Activated CD8-positive, alpha-beta memory T cell treated with anti-CD3 and anti-CD28 coated beads, Interleukin-2, amount 50 U/mL, for 4 hours (primary cell): ENCODE measurements around the gene NUDT5.
"Not testable (repeated sequence)": the region's sequence is repeated elsewhere in the genome, so short reads cannot be mapped to it uniquely, and the experiment has no call there.

Source experiments
- DNase-seq: peaks from one replicate; pipeline ENCODE4 v3.0.0-alpha.2; 2020

Gene NUDT5

DNA sequence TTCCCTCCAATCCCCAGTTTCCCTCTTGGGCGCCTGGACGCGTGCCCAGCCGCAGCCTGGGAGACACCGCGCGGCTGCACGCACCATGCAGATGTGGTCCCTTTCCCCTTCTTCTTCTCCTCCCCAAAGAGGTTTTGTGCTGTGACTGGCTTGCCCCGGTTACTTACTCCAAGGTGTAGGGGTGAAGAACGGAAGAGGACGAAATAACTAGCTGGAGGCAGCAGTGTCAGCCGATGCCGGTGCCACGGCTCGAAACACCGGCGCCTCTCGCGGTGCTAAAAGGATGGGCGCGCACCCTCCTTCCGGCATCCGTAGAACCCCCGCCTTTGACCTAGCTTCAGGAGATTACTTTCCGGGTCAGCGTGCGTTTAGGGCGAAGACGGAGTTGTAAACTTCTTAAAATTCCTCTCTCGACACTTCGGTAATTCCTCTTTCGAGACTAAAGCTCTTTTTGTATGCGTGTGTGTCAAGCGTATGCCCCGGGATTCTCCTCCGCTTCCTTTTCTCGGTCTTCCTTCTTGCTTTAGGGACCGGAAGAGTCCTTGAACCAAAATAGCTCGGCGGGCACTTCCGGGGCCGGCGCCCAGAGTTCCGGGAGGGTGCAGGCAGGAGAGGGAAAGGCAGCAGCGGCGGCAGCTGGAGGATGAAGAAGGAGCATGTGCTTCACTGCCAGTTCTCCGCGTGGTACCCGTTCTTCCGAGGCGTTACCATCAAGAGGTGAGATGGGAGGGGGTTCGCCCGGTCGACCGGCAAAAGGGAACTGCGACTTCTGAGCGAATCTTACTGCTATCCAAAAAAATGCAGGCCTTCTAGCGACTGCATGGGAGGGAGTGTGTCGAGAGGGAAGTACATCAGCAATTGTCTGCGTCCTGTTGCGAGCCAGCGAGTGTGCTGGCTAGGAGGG, at the start of gene NUDT5, which contains the start of gene CDC123:
Gene NUDT5, minus strand, starts transcription at position 289 of the 904 bp plus-strand sequence. CDS start 9,600 bp downstream, outside the sequence.
Gene CDC123, plus strand, starts transcription at position 586 of the 904 bp plus-strand sequence. Its CDS starts 58 bp downstream, at position 644.
- DNase-seq, result peak; percentile 77

DNA sequence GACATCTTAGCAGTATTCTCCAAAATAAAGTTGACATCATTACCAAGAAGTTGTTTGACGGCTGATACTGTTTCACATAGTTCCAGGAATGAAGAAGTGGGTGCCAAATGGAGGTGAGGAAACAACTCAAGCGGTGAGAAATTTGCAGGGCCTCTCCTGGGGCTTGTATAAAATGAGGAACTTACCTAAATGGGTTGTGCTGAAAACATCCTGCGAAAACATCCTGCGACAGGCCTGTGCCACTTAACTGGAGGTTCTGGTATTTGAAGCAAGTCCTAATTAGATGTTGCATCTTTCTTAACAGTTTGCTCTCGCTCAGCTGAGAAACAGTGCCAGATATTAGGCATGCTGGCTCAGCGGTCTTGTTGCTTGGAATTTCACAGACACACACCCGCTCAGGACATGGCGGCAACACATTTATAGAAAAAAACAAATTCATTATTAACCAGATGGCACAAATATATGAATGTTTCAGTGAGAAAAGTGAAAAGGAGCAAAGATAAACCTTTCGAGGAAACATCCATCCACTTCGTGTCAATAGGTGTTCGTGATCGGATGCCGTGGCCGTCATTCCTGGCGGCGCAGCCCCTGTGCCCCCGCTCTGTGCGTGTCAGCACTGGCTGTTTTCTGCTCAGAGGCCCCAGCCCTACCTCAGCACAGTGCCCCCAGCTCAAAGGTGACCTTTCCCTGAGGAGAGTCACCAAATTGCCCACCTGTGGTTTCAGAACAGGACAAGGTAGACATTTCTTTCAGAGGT, 48.4 kb upstream of the NUDT5 start:
- DNase-seq, result no peak

DNA sequence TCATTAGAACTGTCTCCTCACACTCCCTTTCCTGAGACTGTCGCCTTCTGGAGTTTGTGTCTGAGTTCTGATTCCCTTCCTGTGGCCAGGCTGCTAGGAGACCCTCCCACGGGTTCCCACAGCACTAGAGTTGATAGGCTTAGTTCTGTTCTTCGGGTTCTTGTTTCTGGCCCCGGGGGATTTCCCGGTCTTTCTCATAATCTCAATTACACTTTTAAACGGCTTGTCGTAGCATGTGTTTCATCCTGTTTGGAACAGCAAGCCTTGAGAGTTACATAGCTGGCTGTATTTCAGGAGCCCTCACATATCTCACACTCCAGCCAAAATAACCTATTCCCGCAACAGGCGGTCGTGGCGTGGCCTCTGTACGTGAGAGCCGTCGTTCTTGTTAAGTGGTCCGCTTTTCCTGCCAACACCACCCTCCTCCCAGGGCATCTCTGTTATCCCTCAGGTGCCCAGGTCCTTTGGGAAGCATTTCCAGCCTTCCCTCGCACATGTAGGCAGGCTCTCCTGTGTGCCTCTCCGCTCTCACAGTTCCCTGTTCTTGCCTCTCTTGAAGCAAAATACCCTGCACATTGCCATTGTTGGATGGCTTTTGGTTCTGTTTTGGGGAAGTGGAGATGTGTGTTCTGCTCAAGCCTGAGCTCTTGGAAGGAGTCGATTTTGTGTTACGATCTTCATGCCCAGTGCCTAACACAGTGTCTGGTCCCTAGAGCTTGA, 46.3 kb upstream of the NUDT5 start:
- DNase-seq, result no peak

DNA sequence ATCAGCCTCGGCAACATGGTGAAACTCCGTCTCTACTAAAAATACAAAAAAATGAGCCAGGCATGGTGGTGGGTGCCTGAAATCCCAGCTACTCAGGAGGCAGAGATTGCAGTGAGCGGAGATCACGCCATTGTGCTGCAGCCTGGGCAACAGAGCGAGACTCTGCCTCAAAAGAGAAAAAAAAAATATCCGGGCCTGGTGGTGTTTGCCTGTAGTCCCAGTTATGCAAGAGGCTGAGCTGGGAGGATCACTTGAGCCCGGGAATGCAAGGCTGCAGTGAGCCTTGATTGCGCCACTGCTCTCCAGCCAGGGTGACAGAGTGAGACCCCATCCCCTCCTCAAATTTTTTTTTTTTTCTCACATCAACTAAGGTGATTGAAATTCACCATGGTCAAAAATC, 43.1 kb upstream of the NUDT5 start:
- DNase-seq, result no peak

DNA sequence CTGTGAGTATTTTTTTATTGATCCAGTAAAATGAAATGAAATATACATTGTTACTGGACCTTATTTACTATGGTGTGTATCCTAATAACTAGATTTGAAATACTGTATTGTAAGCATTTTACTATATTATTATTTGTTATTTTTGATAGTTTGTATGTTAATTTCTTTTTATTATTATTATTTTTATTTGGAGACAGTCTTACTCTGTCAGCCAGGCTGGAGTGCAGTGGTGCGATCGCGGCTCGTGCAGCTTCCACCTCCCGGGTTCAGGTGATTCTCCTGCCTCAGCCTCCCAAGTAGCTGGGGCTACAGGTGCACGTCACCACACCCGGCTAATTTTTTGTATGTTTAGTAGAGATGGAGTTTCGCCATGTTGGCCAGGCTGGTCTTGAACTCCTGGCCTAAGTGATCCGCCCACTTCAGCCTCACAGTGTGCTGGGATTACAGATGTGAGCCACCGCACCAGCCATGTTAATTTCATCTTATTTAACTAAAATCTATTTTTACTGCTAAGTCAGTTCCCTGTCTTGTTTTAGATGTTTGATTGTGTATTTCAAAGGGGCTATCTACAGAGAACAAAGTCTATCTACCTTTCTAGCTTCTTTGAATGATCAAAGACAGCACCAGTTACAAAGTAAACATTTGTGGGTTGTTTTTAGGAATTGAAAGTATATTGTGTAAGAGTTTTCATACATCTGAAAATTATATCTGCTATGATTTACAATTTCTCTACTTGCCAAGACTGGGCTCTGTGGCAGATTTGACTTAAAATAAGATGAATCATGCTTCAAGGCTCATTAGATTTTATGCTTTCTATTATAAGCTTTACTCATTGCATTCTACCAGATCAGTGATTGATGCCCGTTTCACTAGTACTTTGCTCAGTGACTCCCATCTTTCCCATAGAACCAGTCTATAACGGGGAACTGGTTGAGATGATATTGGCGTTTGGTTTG, 41.9 kb upstream of the NUDT5 start:
- DNase-seq, result no peak

DNA sequence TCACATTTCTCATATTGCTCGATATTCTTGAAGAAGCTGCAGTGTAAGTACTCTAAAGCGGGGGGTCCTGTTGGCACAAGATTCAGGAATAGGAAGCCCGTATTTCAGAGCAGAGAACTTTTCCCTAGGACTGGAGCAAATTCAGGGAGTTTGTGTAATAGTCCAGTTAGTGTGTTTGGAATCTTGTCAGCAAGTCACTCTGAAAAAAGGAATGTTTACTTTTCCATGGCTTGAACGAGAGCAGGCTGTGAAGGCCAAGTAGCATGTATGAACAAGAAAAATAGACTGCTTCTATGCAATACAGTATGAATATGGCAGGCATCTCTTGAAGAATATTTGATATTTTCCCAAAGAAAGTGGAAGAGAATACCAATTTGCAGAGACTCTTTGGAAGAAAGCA, 40.1 kb upstream of the NUDT5 start:
- DNase-seq, result no peak

DNA sequence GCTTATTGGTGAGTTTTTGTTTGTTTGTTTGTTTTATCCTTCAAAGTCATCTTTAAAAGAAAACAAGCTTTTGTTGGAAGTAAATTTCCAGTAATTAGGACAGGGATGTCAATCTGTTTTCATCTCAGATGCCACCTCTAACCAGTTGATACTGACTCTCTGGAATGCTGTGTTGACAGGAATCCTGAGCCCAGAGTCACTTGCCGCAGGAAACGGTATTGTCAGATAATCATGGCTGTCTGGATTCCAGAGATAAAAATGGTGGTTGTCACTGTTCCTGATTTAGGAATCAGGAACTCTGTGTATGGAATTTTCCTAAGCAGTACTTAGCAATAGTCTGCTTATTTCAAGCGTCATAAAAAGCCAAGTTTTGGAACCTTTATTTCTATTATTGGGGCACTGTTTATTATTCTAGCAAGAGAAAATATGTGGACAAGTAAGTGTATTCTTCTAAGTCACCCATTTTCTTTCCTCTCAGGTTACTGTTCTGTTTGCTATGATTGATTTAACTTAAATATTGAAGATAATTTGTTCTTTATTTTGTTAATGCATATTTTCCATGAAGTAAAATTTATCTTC, 39.5 kb upstream of the NUDT5 start:
- no peak for DNase-seq

DNA sequence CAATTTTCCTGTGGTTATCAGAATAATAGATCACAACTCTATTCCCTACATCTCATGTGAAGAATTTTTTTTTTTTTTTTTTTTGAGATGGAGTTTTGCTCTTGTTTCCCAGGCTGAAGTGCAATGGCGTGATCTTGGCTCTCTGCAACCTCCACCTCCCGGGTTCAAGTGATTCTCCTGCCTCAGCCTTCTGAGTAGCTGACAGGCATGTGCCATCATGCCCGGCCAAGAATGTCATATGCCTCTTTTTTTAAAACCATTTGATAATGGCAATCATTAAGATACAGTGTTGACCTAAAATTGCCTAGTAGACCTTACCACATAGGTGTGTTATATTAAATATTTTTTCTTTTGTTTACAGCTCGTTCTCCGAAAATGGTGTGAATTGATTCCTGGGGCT, 39.0 kb upstream of the NUDT5 start:
- not testable (repeated sequence) for DNase-seq

DNA sequence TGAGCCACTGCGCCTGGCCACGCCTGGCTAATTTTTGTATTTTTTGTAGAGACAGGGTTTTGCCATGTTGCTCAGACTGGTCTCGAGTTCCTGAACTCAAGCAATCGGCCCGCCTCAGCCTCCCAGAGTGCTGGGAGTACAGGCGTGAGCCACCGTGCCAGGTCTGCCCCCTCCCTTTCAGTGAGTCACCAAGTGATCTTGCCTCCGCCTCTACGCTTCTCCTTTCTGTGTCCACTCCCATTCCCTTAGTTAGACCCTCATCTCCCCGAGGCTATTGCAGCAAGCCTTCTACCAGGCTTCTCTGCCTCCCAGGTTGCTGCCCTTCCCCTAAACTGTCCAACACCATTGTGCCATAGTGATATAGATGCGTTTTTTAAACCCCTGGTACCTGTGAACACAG, 33.2 kb upstream of the NUDT5 start:
- no peak for DNase-seq

DNA sequence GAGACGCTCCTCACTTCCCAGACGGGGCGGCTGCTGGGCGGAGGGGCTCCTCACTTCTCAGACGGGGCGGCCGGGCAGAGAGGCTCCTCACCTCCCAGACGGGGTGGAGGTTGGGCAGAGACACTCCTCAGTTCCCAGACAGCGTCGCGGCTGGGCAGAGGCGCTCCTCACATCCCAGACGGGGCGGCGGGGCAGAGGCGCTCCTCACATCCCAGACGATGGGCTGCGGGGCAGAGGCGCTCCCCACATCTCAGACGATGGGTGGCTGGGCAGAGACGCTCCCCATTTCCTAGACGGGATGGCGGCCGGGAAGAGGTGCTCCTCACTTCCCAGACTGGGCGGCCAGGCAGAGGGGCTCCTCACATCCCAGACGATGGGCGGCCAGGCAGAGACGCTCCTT, 30.7 kb upstream of the NUDT5 start:
- not testable (repeated sequence) for DNase-seq

DNA sequence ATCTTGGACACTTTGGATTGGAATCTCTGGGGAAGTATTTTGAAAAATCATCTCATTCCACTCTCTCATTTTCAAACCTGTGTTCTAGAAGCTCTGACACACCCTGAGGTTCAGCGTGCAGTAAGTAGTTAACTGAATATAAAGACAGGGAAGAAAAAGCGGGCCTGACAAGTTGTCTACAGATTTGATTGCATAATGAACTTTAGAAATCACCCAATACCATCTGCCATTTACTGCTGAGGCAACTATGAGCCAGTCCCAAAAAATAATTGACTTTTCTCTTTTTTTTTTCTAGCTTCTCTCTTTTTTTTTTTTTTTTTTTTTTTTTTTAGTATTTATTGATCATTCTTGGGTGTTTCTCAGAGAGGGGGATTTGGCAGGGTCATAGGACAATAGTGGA, 29.8 kb upstream of the NUDT5 start:
- no peak for DNase-seq

DNA sequence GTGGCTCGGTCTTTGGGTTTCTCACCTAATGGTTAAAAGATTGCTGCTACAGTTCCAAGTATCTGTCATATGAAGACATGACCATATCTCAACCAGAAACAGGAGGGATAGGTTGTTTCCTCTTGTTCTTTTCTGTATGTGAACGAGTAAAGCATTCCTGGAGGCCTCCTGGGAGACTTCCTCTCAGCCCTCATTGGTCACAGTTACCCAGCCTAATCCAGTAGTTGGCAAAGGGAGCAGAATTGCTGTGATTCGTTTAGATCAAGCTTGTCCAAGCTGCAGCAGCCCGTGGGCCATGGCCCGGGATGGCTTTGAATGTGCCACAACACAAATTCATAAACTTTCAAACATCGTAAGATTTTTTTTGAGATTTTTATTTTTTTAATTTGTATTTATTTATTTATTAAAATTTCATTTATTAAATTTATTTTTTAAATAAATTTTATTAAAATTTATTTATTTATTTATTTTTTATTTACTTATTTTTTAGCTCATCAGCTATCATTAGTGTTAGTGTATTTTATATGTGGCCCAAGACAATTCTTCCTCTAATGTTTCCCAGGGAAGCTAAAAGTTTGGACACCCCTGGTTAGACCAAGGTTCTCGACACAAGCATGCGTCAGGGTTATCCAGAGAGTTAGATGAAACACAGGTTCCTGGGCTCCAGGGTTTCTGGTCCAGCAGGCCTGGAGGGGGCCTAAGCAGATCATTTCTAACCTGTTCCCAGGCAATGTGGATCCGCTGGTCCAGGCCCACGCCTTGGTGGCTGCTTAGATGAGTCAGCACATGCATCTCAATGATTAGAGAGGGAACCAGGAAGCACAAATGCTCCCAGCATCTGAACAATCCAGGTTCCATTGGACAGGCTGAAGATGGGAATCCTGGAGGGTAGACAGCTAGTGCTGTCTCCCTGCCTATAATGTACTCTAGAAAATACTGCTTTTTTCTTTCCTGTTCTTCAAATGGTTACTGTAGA, 25.9 kb upstream of the NUDT5 start:
- no peak for DNase-seq

DNA sequence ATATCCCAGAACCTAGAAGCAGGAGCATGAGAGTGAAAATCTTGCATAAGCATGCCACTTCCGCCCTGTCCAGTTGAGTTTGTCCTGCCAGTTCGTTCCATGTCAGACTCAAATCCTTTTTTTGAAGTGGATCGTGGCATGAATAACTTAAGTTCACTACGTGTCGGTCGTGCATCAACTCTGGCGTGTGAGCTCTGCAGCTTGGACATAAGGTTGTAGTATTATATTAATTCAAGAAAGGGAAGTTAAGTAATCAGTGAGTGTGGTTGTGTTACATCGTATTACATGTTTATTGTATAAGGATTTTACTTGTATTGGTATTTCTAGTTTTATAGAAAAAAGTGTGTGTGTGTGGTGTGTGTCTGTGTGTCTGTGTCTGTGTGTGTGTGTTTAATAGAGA, 23.3 kb upstream of the NUDT5 start:
- DNase-seq, result no peak

DNA sequence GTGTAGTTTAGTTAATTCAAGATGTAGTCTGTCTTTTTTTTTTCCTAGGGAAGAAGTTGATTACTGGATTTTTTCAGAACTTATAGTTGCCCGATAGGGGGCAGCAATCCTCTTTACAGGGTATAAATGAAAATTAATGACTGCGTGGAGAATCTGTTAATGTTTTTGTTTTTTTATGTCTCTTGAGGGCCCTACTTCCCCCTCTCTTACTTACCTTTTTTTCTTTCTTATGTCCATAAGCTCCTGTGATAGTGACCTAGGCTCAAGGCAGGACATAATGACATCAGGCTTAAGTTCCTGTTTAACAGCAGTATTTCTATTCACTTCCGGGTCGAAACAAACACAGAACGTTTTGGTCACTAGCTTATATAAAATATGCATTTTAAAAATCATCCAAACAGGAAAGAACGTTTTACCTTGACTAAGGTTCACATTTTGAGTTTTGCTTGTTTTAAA, 19.1 kb upstream of the NUDT5 start:
- peak; percentile 30 for DNase-seq

DNA sequence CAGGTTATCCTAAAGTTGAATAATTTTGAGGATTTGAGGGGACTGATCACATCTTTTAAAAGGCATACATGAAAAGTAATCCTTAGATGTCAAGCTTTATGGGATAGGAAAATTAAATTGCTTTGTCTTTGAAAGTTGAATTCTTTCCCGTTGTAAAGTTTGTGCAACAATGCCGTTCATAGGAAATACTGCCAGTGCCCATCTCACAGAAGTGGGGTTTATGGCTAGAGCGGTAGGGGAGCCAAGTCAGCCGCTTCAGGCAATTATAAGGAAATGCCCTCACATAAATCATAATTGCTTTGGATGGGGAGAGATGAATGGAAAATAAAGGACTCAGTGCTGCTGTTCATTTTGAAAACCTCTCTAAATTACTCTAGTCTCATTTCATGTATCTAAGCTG, 18.4 kb upstream of the NUDT5 start:
- DNase-seq, result no peak

DNA sequence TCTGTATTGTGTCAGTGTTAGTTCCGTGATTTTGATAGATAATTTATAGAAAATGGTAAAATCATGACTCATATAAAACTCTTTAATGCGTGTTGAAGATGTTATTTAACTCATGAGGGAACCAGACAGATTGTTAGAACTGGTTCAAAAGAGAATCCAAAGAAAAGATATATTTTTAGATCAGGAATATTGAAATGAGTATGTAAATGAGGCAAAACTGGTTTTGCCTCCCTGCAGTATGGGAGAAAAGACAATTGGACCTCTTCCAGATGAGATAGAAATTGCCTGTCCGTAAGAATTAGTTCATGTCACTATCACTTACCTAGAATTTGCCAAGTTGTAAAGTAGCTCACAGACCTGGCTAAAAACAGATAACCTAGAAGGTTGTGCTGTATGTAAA, 17.9 kb upstream of the NUDT5 start:
- DNase-seq, result no peak

DNA sequence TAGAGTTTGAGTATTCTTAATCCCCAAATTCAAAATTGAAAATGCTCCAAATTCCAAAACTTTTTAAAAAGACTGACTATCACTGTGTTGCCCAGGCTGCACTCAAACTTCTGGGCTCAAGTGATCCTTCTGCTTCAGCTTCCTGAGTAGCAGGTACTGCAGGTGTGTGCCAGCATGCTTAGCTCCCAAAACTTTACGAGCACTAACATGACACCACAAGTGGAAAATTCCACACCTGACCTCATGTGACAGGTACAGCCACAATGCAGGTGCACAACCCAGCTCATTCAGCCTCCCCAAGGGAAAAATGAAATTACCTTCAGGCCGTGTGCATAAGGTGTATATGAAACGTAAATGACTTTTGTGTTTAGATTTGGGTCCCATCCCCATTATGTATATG, 16.8 kb upstream of the NUDT5 start:
- no peak for DNase-seq

DNA sequence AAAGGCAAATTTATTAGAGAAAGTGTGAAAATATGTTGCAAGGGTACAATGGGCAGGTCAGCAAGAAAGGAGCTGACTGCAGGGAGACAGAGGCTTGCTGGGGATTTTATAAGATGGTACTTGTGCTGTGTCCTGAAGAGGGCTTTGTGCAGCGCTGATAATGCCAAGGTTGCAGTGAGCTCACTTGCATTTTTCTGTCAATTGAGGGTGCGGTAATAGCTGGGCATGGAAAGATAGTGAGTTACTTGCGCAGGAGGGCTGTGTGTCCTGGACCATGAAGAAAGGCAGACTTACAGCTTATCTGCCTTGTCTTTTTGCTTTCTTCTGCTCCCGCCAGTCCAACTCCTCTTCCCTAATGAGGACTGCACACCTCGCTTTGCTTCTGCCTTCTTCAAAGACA, 12.8 kb upstream of the NUDT5 start:
- no peak for DNase-seq

DNA sequence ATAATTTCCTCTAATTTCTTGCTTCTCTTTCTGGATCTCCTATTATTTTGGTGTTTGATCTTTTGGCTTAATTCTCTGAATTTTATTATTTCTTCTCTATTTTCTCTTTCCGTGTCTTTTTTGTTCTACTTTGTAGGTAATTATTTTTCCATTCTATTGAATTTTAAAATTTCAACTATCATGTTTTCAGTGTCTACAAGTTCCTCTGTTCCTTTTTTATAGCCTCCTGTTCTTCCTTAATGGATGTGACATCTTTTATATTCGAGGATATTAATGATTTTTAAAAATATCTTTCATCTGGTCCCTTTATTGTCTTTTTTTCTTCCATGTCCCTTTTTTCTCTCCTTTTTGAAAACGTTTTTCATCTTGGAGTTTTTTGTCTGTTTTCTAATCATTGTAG, 11.4 kb upstream of the NUDT5 start:
- no peak for DNase-seq

DNA sequence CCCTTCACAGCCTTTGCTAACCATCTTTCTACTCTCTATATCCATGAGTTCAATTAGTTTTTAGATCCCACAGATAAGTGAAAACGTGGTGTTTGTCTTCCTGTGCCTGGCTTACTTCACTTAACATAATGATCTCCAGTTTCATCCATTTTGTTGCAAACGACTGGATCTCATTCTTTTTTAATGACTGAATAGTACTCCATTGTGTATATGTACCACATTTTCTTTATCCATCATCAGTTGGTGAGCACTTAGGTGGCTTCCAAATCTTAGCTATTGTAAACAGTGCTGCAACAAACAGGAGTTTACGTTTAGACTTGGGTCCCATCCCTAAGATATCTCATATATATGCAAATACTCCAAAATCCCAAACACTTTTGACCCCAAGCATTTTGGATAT, 9.4 kb upstream of the NUDT5 start:
- no peak for DNase-seq
